ENCODE data around the gene NAA16. TPM values are rescaled to one million over a fixed set of nuclear protein-coding genes. Genes with fewer than 3 reads are reported as not detected.

Gene NAA16
- total and polyA plus RNA-seq, 10 of the 15 experiments (the other 5 are each of a cell fraction or from before 2014, with no cell fraction given) = 5.4 to 18.5 (median 13.2) TPM

- TF ChIP-seq RAD21 (IDR thresholded peaks at IDR 0.05; ENCODE audit: insufficient read depth, low read depth, low read length) (no peak), ZNF687 (IDR thresholded peaks at IDR 0.05) (no peak), LARP7 (IDR thresholded peaks at IDR 0.05) (no peak), NBN (IDR thresholded peaks at IDR 0.05) (0 out of 2 replicates have a peak, but pooled peaks have one; percentile 38), PML (IDR thresholded peaks at IDR 0.05; ENCODE audit: low read length) (no peak), BCL3 (IDR thresholded peaks at IDR 0.05; ENCODE audit: borderline replicate concordance, insufficient read depth, low read depth, low read length, poor library complexity, severe bottlenecking) (no peak), WRNIP1 (IDR thresholded peaks at IDR 0.05; ENCODE audit: borderline replicate concordance, low read depth, low read length) (0 out of 2 replicates have a peak, but pooled peaks have one; percentile 56), SREBF1 (IDR thresholded peaks at IDR 0.05; ENCODE audit: low read length) (0 out of 2 replicates have a peak, but pooled peaks have one; percentile 19), KAT2A (conservative IDR thresholded peaks at IDR 0.05; ENCODE audit: control insufficient read depth, low read depth, low read length) (no peak), IRF5 (IDR thresholded peaks at IDR 0.05; ENCODE audit: borderline replicate concordance) (peak; percentile 27; the same call in 1 of the 2 replicates), CHD1 (IDR thresholded peaks at IDR 0.05; ENCODE audit: low read depth, low read length) (no peak), CTCF (IDR thresholded peaks at IDR 0.05 in 2 of 3, conservative IDR thresholded peaks at IDR 0.05 in 1 of 3; ENCODE audit: control insufficient read depth in 2 of 3, extremely low read depth in 1 of 3, insufficient read depth in 1 of 3, low read depth in 3 of 3, low read length in 3 of 3) (no peak), YY1 (IDR thresholded peaks at IDR 0.05; ENCODE audit: low read depth, low read length) (peak; percentile 94), USF2 (IDR thresholded peaks at IDR 0.05; ENCODE audit: borderline replicate concordance, low read depth, low read length) (no peak), ELK1 (IDR thresholded peaks at IDR 0.05; ENCODE audit: low read depth, low read length) (peak; percentile 42; the same call in 1 of the 2 replicates), NFXL1 (IDR thresholded peaks at IDR 0.05; ENCODE audit: borderline replicate concordance) (no peak), NFYB (IDR thresholded peaks at IDR 0.05; ENCODE audit: insufficient read depth, low read depth, low read length) (0 out of 2 replicates have a peak, but pooled peaks have one; percentile 12), ETV6 (conservative IDR thresholded peaks at IDR 0.05 in 1 of 2, IDR thresholded peaks at IDR 0.05 in 1 of 2; ENCODE audit: borderline replicate concordance in 1 of 2, low read depth in 1 of 2) (no peak)
These were observed at the start of gene NAA16 (continued) for GRCh38 chr13:41310963-41311405.

Data from GM12878 (cell line).